HepG2 (cell line): ENCODE data around the gene DAB2IP. TPM values are rescaled to one million over a fixed set of nuclear protein-coding genes. Genes with fewer than 3 reads are reported as not detected.
A peak's percentile ranks its signal among the peaks of the same experiment; 100 is the strongest.

Source experiments
- ATAC-seq: fragments of 200-7000 bp; cut with Tn5 transposase; 3 replicates; pipeline ENCODE4 v1.9.1; 2020; ENCODE audit warnings: mild to moderate bottlenecking, moderate library complexity
- BruUV-seq: library from RNA; stranded (reverse); fragments of 400-500 nt; replicated peaks from 2 replicates; lab custom pipeline; 2021; lab: Mats Ljungman, UMichigan
- CTCF ChIA-PET: fragments of 300-600 bp; formaldehyde crosslinking; extraction: SDS; loops from one replicate; lab custom pipeline; 2021; ENCODE audit warnings: low total read pairs, inconsistent platforms, low intra/inter-chr PET ratio; lab: Yijun Ruan, JAX
- POLR2A ChIA-PET: fragments of 350-600 bp; sonication (Branson Sonifier 250); formaldehyde crosslinking; loops from one replicate; lab custom pipeline; 2020; ENCODE audit warnings: antibody characterized with exemption, inconsistent platforms; lab: Yijun Ruan, JAX
- DNase-seq: peaks from one replicate; pipeline ENCODE4 v3.0.0-alpha.2; 2015; ENCODE audit warnings: low spot score
- FAIRE-seq: peaks from 3 replicates; lab custom pipeline; 2011; peaks lifted over from hg19 to GRCh38; lab: Jason Lieb, UNC
- H2AFZ ChIP-seq: one replicate; pipeline ENCODE4 v1.6.1; 2011; ENCODE audit warnings: low read length, inconsistent platforms
- H3K27ac ChIP-seq: fragments of 300-600 bp; 3 replicates; pipeline ENCODE4 v1.8.0; 2011; ENCODE audit warnings: mixed run types, mild to moderate bottlenecking, mixed read lengths, low read length, inconsistent platforms; ENCODE audit not compliant: insufficient read depth; ENCODE audit errors: extremely low read length
- H3K27me3 ChIP-seq, 2 experiments: fragments of 200-600 bp in 1 of 2; 2 replicates in 1 of 2; 3 replicates in 1 of 2; pipeline versions ENCODE4 v1.6.0 to v1.8.0; 2011; ENCODE audit warnings: low read length in 2 of 2, mild to moderate bottlenecking in 2 of 2, moderate library complexity in 2 of 2, inconsistent platforms in 1 of 2; ENCODE audit not compliant: insufficient read depth in 2 of 2, control insufficient read depth in 1 of 2
- H3K36me3 ChIP-seq, 2 experiments: fragments of 200-600 bp in 1 of 2; replicated peaks in 1 of 2; 2 replicates in 1 of 2; 3 replicates in 1 of 2; pipeline versions ENCODE4 v1.5.1 to v1.8.0; 2011; ENCODE audit warnings: low read length in 2 of 2, inconsistent platforms in 1 of 2; ENCODE audit not compliant: insufficient read depth in 2 of 2, control insufficient read depth in 1 of 2
- H3K4me1 ChIP-seq: 2 replicates; pipeline ENCODE4 v1.5.1; 2012; ENCODE audit warnings: low read length, inconsistent platforms; ENCODE audit not compliant: insufficient read depth
- H3K4me2 ChIP-seq: 2 replicates; pipeline ENCODE4 v1.6.0; 2011; ENCODE audit warnings: low read depth, low read length, inconsistent platforms
- H3K4me3 ChIP-seq, 3 experiments: fragments of 200-600 bp in 1 of 3; sonication (generic), shearing (Covaris generic) in 1 of 3; replicated peaks in 1 of 3; 2 replicates each; pipeline ENCODE4 v1.5.1; 2011 to 2016; ENCODE audit warnings: low read length in 3 of 3, inconsistent platforms in 2 of 3, low read depth in 2 of 3, mild to moderate bottlenecking in 2 of 3, control low read depth in 1 of 3, mixed read lengths in 1 of 3; ENCODE audit not compliant: insufficient read depth in 1 of 3
- H3K79me2 ChIP-seq: one replicate; pipeline ENCODE4 v1.6.1; 2011; ENCODE audit warnings: low read length, inconsistent platforms; ENCODE audit not compliant: insufficient read depth
- H3K9ac ChIP-seq: 2 replicates; pipeline ENCODE4 v1.6.0; 2011; ENCODE audit warnings: mild to moderate bottlenecking, low read depth, low read length, inconsistent platforms; ENCODE audit not compliant: insufficient read depth
- H3K9me3 ChIP-seq: 2 replicates; pipeline ENCODE4 v1.5.1; 2012; ENCODE audit warnings: mild to moderate bottlenecking, low read length
- H4K20me1 ChIP-seq: 2 replicates; pipeline ENCODE4 v1.6.0; 2011; ENCODE audit warnings: inconsistent platforms, mild to moderate bottlenecking, low read length, moderate library complexity; ENCODE audit not compliant: insufficient read depth
- AKAP8 ChIP-seq: sonication (generic); formaldehyde crosslinking; IDR thresholded peaks from 2 replicates; pipeline ENCODE4 v1.5.1; 2020; ENCODE audit warnings: mild to moderate bottlenecking, missing genetic modification reagents
- HOXA3 ChIP-seq: sonication (generic); formaldehyde crosslinking; IDR thresholded peaks from 2 replicates; pipeline ENCODE4 v1.5.0; 2020; ENCODE audit warnings: missing genetic modification reagents
- RXRA ChIP-seq: sonication (generic); formaldehyde crosslinking; IDR thresholded peaks from 2 replicates; pipeline ENCODE4 v1.5.1; 2020; ENCODE audit warnings: missing genetic modification reagents
- SPEN ChIP-seq: sonication (generic); formaldehyde crosslinking; IDR thresholded peaks from 2 replicates; pipeline ENCODE4 v1.5.1; 2020; ENCODE audit warnings: low read depth, mild to moderate bottlenecking, missing genetic modification reagents
- WIZ ChIP-seq: sonication (generic); formaldehyde crosslinking; IDR thresholded peaks from 2 replicates; pipeline ENCODE4 v1.5.1; 2020; ENCODE audit warnings: mild to moderate bottlenecking, missing genetic modification reagents
- ZBTB38 ChIP-seq: sonication (generic); formaldehyde crosslinking; IDR thresholded peaks from 2 replicates; pipeline ENCODE4 v1.5.1; 2020; ENCODE audit warnings: mild to moderate bottlenecking, missing genetic modification reagents
- ZNF451 ChIP-seq: sonication (generic); formaldehyde crosslinking; IDR thresholded peaks from 2 replicates; pipeline ENCODE4 v1.5.0; 2020; ENCODE audit warnings: mild to moderate bottlenecking, missing genetic modification reagents
- ZNF615 ChIP-seq: sonication (generic); formaldehyde crosslinking; IDR thresholded peaks from 2 replicates; pipeline ENCODE4 v1.5.0; 2020; ENCODE audit warnings: mild to moderate bottlenecking, missing genetic modification reagents, borderline replicate concordance
- whole genome bisulfite sequencing: methylation state at CpG from one replicate; pipeline ENCODE4 v1.1.6; 2017; ENCODE audit warnings: low lambda C conversion rate; 5-methylcytosine and 5-hydroxymethylcytosine counted together
- in situ Hi-C: cut with HindIII; loops from 2 replicates; pipeline ENCODE4 v1.10.0; 2017; ENCODE audit warnings: low pct_unique_long_range_greater_than_20kb; ENCODE audit not compliant: extremely low pct_ligation_motif_present
- intact Hi-C: fragments of 100-400 bp; cut with micrococcal nuclease; formaldehyde crosslinking; loops from one replicate; pipeline ENCODE4 v1.10.0; 2022; ENCODE audit not compliant: unreplicated experiment
- polyA plus RNA-seq, 8 experiments: library from polyadenylated mRNA; depleted of rRNA in 3 of 8; stranded (reverse) in 7 of 8; unstranded in 1 of 8; fragments of >200 nt; fragmentation: Illumina TruSeq in 4 of 8; extraction: Trizol in 4 of 8; gene quantifications; 2 replicates each; pipeline versions ENCODE4 v1.2.1 to v1.2.3, GENCODE V29; 2011 to 2016; ENCODE audit warnings: low read depth in 4 of 8, missing spikeins in 1 of 8, mixed read lengths in 1 of 8; ENCODE audit not compliant: insufficient read depth in 1 of 8
- total RNA-seq, 5 experiments: library from RNA; depleted of rRNA; stranded (reverse); fragments of >200 nt; fragmentation: Illumina TruSeq; extraction: Trizol; gene quantifications; 2 replicates each; pipeline ENCODE4 v1.2.3, GENCODE V29; 2016; ENCODE audit warnings: low read depth in 1 of 5
- TF ChIP-seq, protein P1 (sequence below): sonication (generic); formaldehyde crosslinking; IDR thresholded peaks from 2 replicates; pipeline ENCODE4 v1.4.0; 2020; ENCODE audit warnings: mild to moderate bottlenecking, missing genetic modification reagents
- TF ChIP-seq, protein P2 (sequence below): sonication (generic); formaldehyde crosslinking; IDR thresholded peaks from 2 replicates; pipeline ENCODE4 v1.8.0; 2022; ENCODE audit warnings: missing genetic modification reagents, mild to moderate bottlenecking, borderline replicate concordance

DAB2IP gene
- total and polyA plus RNA-seq, 2 of the 13 experiments (the other 11 are each of a cell fraction or from before 2014, with no cell fraction given): 25.3 to 37.9 TPM

DNA sequence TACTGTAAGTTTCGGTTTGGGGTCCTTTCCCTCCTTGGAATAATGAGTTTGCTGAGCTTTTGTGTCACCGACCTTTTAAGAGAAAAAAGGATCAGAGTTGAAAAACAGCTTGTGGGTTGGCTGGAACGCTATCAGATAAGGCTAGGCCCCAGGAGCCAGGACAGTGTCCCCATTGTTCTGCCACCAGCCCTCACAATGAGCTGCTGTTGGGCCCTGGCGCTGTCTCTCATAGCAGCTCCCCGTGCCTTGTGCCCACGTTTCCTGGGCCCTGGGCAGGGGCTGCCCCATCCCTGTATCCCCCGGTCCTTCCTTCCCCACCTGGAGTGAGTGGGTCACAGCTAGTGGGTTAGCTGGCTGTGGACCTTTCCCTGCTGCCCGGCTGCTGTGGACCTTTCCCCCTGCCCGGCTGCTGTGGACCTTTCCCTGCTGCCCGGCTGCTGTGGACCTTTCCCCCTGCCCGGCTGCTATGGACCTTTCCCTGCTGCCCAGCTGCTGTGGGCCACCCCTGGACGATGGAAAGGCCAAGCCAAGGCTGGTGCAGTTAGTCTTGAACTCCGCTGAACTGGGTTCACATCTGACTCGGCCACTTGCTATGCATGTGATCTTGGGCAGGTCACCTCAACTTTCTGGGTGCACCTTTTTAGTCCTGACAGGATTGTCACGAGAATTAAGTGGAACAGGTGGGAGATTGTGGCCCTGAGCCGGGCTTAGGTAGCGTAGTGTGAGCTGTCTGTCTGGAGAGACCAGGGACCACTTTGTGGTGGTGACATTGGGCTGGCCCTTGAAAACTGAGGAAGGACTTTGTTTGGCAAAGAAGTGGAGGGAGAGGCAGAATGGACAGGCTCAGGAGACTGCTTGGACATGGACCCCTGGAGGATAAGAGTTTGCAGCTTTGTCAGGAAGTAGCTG lies 99.5 kb downstream of the DAB2IP start (continued):
- TF ChIP-seq, protein P1, sequence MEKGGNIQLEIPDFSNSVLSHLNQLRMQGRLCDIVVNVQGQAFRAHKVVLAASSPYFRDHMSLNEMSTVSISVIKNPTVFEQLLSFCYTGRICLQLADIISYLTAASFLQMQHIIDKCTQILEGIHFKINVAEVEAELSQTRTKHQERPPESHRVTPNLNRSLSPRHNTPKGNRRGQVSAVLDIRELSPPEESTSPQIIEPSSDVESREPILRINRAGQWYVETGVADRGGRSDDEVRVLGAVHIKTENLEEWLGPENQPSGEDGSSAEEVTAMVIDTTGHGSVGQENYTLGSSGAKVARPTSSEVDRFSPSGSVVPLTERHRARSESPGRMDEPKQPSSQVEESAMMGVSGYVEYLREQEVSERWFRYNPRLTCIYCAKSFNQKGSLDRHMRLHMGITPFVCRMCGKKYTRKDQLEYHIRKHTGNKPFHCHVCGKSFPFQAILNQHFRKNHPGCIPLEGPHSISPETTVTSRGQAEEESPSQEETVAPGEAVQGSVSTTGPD (CRISPR knock-in tag): no peak

DNA sequence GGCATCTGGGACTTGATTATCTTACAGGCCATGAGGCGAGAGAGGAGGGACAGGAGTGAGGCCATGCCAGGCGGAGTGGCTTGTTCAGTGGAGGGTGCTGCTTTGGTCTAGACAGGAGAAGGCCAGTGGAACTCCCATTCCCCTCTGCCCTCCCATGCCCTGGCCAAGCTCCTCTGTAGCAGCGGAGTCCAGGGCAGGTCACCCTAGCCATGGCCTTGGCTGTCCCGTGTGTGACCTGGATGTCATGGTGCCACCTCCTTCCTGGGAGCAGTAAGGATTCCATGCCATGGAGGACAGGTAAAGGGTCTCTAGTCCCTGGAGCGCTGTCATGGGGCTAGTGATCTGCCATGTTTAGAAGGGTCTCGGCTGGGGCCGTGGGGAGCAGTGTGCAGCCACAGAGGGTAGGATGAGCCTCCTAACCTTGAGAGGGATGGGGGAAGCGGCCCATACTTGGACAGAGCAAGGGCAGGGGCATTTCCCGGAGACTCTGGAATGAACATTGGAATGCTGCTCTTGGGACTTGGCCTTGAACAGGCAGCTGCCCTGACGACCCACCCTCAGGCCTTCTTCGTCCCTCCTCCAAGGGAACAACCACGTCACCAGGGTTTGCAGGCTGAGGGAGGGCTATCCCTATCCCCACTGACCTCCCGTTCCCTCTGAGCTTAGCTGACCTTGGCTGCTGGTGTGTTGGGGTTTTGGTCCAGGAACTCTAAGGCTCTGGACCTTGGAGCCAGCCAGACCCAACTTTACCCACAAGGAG lies 100.4 kb downstream of the DAB2IP start:
- peak overlapping the region in 1 of 3 experiments; percentile 47; a peak in 1 of 6 replicates for H3K4me3 ChIP-seq
- no peaks in the 10 kb centered on the region for H3K27me3 ChIP-seq
- DNase-seq: no peak
- BruUV-seq: no TSS peak
- H3K79me2 ChIP-seq: peaks cover 50% of the 10 kb centered on the region
- peak overlapping the region; percentile 91 for H3K27ac ChIP-seq
- POLR2A ChIA-PET: interaction anchor here (1.2 to 4.0 kb wide), 4 partner anchors 8 to 15 kb away, joined by 4 to 49 read pairs (median 17); no protein-coding TSS in a partner anchor
- peak overlapping the region; percentile 67 for H3K9ac ChIP-seq
- no peak for FAIRE-seq
- intact Hi-C loops (no loop called here), in situ Hi-C loops (no loop called here)
- ATAC-seq: no peak
- H3K4me1 ChIP-seq: peaks cover 62% of the 10 kb centered on the region
- 0 out of 2 replicates have a peak, but pooled peaks have one; percentile 47 for TF ChIP-seq SPEN (CRISPR knock-in tag)
- no peak for TF ChIP-seq ZNF451
- TF ChIP-seq ZBTB38 (CRISPR knock-in tag): peak; percentile 64; the same call in 1 of the 2 replicates
- TF ChIP-seq AKAP8 (CRISPR knock-in tag): 0 out of 2 replicates have a peak, but pooled peaks have one; percentile 49
- 0 out of 2 replicates have a peak, but pooled peaks have one; percentile 34 for TF ChIP-seq WIZ (CRISPR knock-in tag)
- TF ChIP-seq HOXA3 (CRISPR knock-in tag): peak; percentile 9; the same call in 1 of the 2 replicates
- TF ChIP-seq, protein P2, sequence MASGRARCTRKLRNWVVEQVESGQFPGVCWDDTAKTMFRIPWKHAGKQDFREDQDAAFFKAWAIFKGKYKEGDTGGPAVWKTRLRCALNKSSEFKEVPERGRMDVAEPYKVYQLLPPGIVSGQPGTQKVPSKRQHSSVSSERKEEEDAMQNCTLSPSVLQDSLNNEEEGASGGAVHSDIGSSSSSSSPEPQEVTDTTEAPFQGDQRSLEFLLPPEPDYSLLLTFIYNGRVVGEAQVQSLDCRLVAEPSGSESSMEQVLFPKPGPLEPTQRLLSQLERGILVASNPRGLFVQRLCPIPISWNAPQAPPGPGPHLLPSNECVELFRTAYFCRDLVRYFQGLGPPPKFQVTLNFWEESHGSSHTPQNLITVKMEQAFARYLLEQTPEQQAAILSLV (CRISPR knock-in tag): peak; percentile 63; the same call in 1 of the 2 replicates
- no peak for TF ChIP-seq ZNF615
- TF ChIP-seq RXRA (CRISPR knock-in tag): 0 out of 2 replicates have a peak, but pooled peaks have one; percentile 12
- 83% methylated on average over 6 of the region's 13 CpGs for WGBS
- no peak overlapping the region for H2AFZ ChIP-seq
- no peaks in the 10 kb centered on the region for H4K20me1 ChIP-seq
- H3K9me3 ChIP-seq: no peaks in the 10 kb centered on the region
- peak overlapping the region; percentile 70 for H3K4me2 ChIP-seq
- CTCF ChIA-PET: no interaction called here
- peaks cover 14 to 34% of the 10 kb centered on the region in 2 experiments for H3K36me3 ChIP-seq
